ENCODE measurements around the gene CD209. TPM values are rescaled to one million over a fixed set of nuclear protein-coding genes. Genes with fewer than 3 reads are reported as not detected.

CD209 gene
- total and polyA plus RNA-seq, 2 of the 8 experiments (the other 6 are each of a cell fraction or from before 2014, with no cell fraction given) = 0.05 to 0.22 TPM

DNA sequence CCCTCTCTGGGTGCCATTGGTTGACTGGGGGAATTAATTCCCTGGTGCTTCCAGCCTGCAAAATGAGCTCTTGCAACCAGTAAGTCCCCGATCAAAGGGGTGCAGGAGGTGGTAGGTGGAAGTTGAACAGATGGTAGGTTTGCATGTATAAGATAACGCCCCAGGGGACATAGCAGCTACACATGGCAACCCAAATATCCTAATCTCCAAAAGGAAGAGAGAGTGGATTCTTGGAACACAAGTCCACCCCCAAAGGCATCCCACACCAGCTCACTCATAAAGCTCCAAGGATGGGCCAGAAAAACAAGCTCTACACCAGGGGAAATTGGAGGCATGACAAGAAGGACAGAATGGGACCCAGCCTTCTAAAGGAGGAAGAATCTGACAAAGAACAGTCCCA, 4.8 kb downstream of the CD209 start (continued):
- TF ChIP-seq SRF (IDR thresholded peaks at IDR 0.05; ENCODE audit: low read depth, low read length) = no peak

Data from H1 (cell line).